SK-N-SH (cell line): Measurements from ENCODE around the gene TMEM164.

Experiments
- CTCF ChIP-seq: fragments of 200-600 bp; sonication (generic); IDR thresholded peaks from 2 replicates; pipeline ENCODE4 v1.6.1; 2017; ENCODE audit warnings: antibody characterized with exemption, mild to moderate bottlenecking, moderate library complexity
- FOSL2 ChIP-seq: IDR thresholded peaks from 2 replicates; pipeline ENCODE4 v1.4.0; 2012; ENCODE audit warnings: low read depth, mild to moderate bottlenecking, moderate library complexity, borderline replicate concordance

- TF ChIP-seq CTCF (no peak), FOSL2 (no peak)
Observed at GRCh38 chrX:110055616-110056015, 52.7 kb downstream of the TMEM164 start.
